HEK293T (cell line): ENCODE measurements around the gene BRIP1.

ENCODE experiments used
- CTCF ChIA-PET: fragments of 350-600 bp; formaldehyde crosslinking; extraction: SDS; loops from one replicate; lab custom pipeline; 2021; ENCODE audit warnings: antibody characterized with exemption, inconsistent platforms; lab: Yijun Ruan, JAX
- POLR2A ChIA-PET: fragments of 350-600 bp; formaldehyde crosslinking; extraction: SDS; loops from one replicate; lab custom pipeline; 2020; ENCODE audit warnings: antibody characterized with exemption, inconsistent platforms; lab: Yijun Ruan, JAX
- DNase-seq: peaks from one replicate; pipeline ENCODE4 v3.0.0; 2012; ENCODE audit warnings: mixed read lengths; ENCODE audit errors: extremely low spot score
- ARNT ChIP-seq: fragments of 450-650 bp; IDR thresholded peaks from 2 replicates; pipeline ENCODE4 v1.6.1; 2017; ENCODE audit warnings: mild to moderate bottlenecking
- BHLHE40 ChIP-seq: fragments of 450-650 bp; IDR thresholded peaks from 2 replicates; pipeline ENCODE4 v1.6.1; 2016; ENCODE audit warnings: mild to moderate bottlenecking, moderate library complexity, borderline replicate concordance
- CTBP1 ChIP-seq: fragments of 450-650 bp; IDR thresholded peaks from 2 replicates; pipeline ENCODE4 v1.6.1; 2016; ENCODE audit warnings: borderline replicate concordance
- ELF4 ChIP-seq: fragments of 450-650 bp; IDR thresholded peaks from 2 replicates; pipeline ENCODE4 v1.6.1; 2017; ENCODE audit warnings: antibody characterized with exemption
- FOXA1 ChIP-seq: fragments of 450-650 bp; IDR thresholded peaks from 2 replicates; pipeline ENCODE4 v1.6.1; 2016; ENCODE audit warnings: mild to moderate bottlenecking
- FOXK2 ChIP-seq: fragments of 450-650 bp; IDR thresholded peaks from 2 replicates; pipeline ENCODE4 v1.6.1; 2016; ENCODE audit warnings: mild to moderate bottlenecking
- FOXM1 ChIP-seq: fragments of 450-650 bp; IDR thresholded peaks from 2 replicates; pipeline ENCODE4 v1.6.1; 2017; ENCODE audit warnings: mild to moderate bottlenecking, borderline replicate concordance
- HDGF ChIP-seq: fragments of 450-650 bp; IDR thresholded peaks from 2 replicates; pipeline ENCODE4 v1.6.1; 2017; ENCODE audit warnings: antibody characterized with exemption, borderline replicate concordance
- L3MBTL2 ChIP-seq: fragments of 450-650 bp; conservative IDR thresholded peaks from 2 replicates; pipeline ENCODE4 v1.6.1; 2016; ENCODE audit warnings: mild to moderate bottlenecking
- LEF1 ChIP-seq: fragments of 450-650 bp; IDR thresholded peaks from 2 replicates; pipeline ENCODE4 v1.6.1; 2017; ENCODE audit warnings: mild to moderate bottlenecking, borderline replicate concordance
- NFRKB ChIP-seq: fragments of 450-650 bp; IDR thresholded peaks from 2 replicates; pipeline ENCODE4 v1.6.1; 2016; ENCODE audit warnings: mild to moderate bottlenecking, moderate library complexity
- PKNOX1 ChIP-seq: fragments of 450-650 bp; IDR thresholded peaks from 2 replicates; pipeline ENCODE4 v1.6.1; 2016
- SP1 ChIP-seq: fragments of 450-650 bp; IDR thresholded peaks from 2 replicates; pipeline ENCODE4 v1.6.1; 2017
- SUZ12 ChIP-seq: fragments of 450-650 bp; IDR thresholded peaks from 2 replicates; pipeline ENCODE4 v1.6.1; 2016; ENCODE audit warnings: mild to moderate bottlenecking
- TARDBP ChIP-seq: fragments of 450-650 bp; IDR thresholded peaks from 2 replicates; pipeline ENCODE4 v1.6.1; 2016
- ZNF384 ChIP-seq: fragments of 450-650 bp; IDR thresholded peaks from 2 replicates; pipeline ENCODE4 v1.6.1; 2016

Gene BRIP1

GRCh38 chr17:61768405-61768804 lies 94.9 kb downstream of the BRIP1 start:
- TF ChIP-seq FOXA1 = no peak
- TF ChIP-seq SP1 = no peak
- no peak for TF ChIP-seq TARDBP
- no peak for TF ChIP-seq PKNOX1
- POLR2A ChIA-PET = no interaction called here
- no peak for DNase-seq
- CTCF ChIA-PET = no interaction called here

- ChIA-PET POLR2A (no interaction called here), CTCF (no interaction called here)
- DNase-seq = no peak
- TF ChIP-seq PKNOX1 (no peak), ZNF384 (no peak), NFRKB (no peak), HDGF (no peak), LEF1 (no peak), SUZ12 (no peak), FOXM1 (no peak), CTBP1 (no peak), ELF4 (no peak), FOXA1 (no peak), L3MBTL2 (no peak), SP1 (no peak), ARNT (no peak)
These were observed 96.8 kb downstream of the BRIP1 start for GRCh38 chr17:61766520-61766919.

GRCh38 chr17:61764846-61765245 lies 98.5 kb downstream of the BRIP1 start:
- no peak for DNase-seq
- POLR2A ChIA-PET = no interaction called here
- CTCF ChIA-PET = interaction anchor here (1.2 kb wide), 1 partner anchor 14 kb away, joined by 3 read pairs; no protein-coding TSS in a partner anchor
- TF ChIP-seq ELF4 = no peak
- no peak for TF ChIP-seq ZNF384
- TF ChIP-seq LEF1 = no peak
- no peak for TF ChIP-seq SP1
- TF ChIP-seq FOXM1 = no peak
- TF ChIP-seq FOXK2 = no peak
- TF ChIP-seq BHLHE40 = no peak

GRCh38 chr17:61761827-61762226 lies 101.5 kb downstream of the BRIP1 start:
- TF ChIP-seq FOXM1 (no peak), ZNF384 (no peak), BHLHE40 (no peak), HDGF (no peak), L3MBTL2 (no peak), TARDBP (no peak), FOXK2 (no peak), CTBP1 (no peak), ARNT (no peak), FOXA1 (no peak)
- no peak for DNase-seq
- ChIA-PET CTCF (interaction anchor here (1.2 kb wide), 1 partner anchor 13 kb away, joined by 6 read pairs; no protein-coding TSS in a partner anchor), POLR2A (no interaction called here)

- DNase-seq = no peak
- no peak for TF ChIP-seq HDGF
- TF ChIP-seq NFRKB = no peak
- no peak for TF ChIP-seq ELF4
- no peak for TF ChIP-seq ZNF384
- no peak for TF ChIP-seq FOXM1
- no peak for TF ChIP-seq SP1
- TF ChIP-seq FOXK2 = no peak
- no peak for TF ChIP-seq LEF1
- no peak for TF ChIP-seq L3MBTL2
- no peak for TF ChIP-seq BHLHE40
- no peak for TF ChIP-seq CTBP1
- TF ChIP-seq ARNT = no peak
- no peak for TF ChIP-seq PKNOX1
- TF ChIP-seq FOXA1 = no peak
- TF ChIP-seq SUZ12 = no peak
- no peak for TF ChIP-seq TARDBP
- ChIA-PET POLR2A (no interaction called here), CTCF (no interaction called here)
These were observed 104.0 kb downstream of the BRIP1 start for GRCh38 chr17:61759362-61759761.

- DNase-seq = no peak
- ChIA-PET CTCF (no interaction called here), POLR2A (no interaction called here)
- TF ChIP-seq FOXK2 = no peak
- no peak for TF ChIP-seq NFRKB
- no peak for TF ChIP-seq PKNOX1
- no peak for TF ChIP-seq FOXA1
- TF ChIP-seq ELF4 = no peak
- no peak for TF ChIP-seq SUZ12
- no peak for TF ChIP-seq FOXM1
- TF ChIP-seq SP1 = no peak
- TF ChIP-seq TARDBP = no peak
These were observed 104.9 kb downstream of the BRIP1 start for GRCh38 chr17:61758430-61758829.
